ENCODE results near the gene C1QBP.

C1QBP gene

GRCh38 chr17:5480962-5481361, 42.0 kb upstream of the C1QBP start:
- POLR2A ChIA-PET = no interaction called here
- TF ChIP-seq, protein P1, sequence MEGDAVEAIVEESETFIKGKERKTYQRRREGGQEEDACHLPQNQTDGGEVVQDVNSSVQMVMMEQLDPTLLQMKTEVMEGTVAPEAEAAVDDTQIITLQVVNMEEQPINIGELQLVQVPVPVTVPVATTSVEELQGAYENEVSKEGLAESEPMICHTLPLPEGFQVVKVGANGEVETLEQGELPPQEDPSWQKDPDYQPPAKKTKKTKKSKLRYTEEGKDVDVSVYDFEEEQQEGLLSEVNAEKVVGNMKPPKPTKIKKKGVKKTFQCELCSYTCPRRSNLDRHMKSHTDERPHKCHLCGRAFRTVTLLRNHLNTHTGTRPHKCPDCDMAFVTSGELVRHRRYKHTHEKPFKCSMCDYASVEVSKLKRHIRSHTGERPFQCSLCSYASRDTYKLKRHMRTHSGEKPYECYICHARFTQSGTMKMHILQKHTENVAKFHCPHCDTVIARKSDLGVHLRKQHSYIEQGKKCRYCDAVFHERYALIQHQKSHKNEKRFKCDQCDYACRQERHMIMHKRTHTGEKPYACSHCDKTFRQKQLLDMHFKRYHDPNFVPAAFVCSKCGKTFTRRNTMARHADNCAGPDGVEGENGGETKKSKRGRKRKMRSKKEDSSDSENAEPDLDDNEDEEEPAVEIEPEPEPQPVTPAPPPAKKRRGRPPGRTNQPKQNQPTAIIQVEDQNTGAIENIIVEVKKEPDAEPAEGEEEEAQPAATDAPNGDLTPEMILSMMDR (IDR thresholded peaks at IDR 0.05; ENCODE audit: insufficient read depth, low read length, missing control alignments) = no peak
- no peak overlapping the region for H3K4me3 ChIP-seq (ENCODE audit: low read depth, low read length)
- CTCF ChIA-PET = interaction anchor here (1.0 kb wide), 1 partner anchor 10 kb away, joined by 3 read pairs; no protein-coding TSS in a partner anchor
- no peak for DNase-seq (ENCODE audit: low read depth, low spot score)

DNA sequence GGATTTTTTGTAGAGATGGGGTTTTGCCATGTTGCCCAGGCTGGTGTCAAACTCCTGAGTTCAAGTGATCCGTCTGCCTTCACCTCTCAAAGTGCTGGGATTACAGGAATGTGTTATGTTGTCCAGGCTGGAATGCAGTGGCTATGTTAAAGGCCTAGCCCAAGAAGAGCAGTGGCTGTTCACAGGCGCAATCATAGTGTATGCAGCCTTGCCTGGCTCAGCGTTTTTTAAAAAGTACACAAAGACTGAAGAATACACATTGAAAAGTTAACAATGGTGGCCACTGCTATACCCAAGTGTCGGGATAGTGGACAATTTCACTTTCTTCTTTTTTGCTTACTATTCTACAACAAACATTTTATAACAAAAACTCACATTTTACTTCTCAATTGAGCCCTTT, 40.0 kb upstream of the C1QBP start:
- ChIA-PET POLR2A (no interaction called here), CTCF (no interaction called here)
- TF ChIP-seq, protein P1 (IDR thresholded peaks at IDR 0.05; ENCODE audit: insufficient read depth, low read length, missing control alignments) = no peak
- DNase-seq (ENCODE audit: low read depth, low spot score) = no peak
- H3K4me3 ChIP-seq (ENCODE audit: low read depth, low read length) = no peak overlapping the region

GRCh38 chr17:5473906-5474305, 35.0 kb upstream of the C1QBP start:
- TF ChIP-seq, protein P1 (IDR thresholded peaks at IDR 0.05; ENCODE audit: insufficient read depth, low read length, missing control alignments) = no peak
- H3K4me3 ChIP-seq (ENCODE audit: low read depth, low read length) = no peak overlapping the region
- ChIA-PET CTCF (interaction anchor here (1.2 to 2.8 kb wide), 3 partner anchors 10 to 35 kb away, joined by 3 to 11 read pairs (median 8); partner anchors contain the start of gene C1QBP), POLR2A (no interaction called here)
- DNase-seq (ENCODE audit: low read depth, low spot score) = no peak

DNA sequence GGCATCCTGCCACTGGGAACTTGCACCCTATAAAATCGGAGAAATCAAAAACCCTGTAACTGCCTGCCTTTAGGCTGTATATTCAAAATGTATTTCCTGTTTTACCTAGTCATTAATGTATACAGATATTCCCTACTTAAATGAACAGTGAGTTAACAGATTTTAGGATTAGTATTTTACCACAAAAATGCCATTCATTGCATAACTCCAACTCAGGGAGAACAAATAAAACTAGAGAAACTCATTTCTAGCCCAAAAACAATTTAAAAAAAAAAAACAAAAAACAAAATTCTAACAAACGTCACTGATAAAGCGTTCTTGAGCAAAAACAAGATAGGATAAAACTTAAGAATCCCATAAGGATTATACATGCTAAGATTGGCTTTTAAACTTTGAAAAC, 33.6 kb upstream of the C1QBP start:
- ChIA-PET POLR2A (no interaction called here), CTCF (interaction anchor here (2.8 kb wide), 1 partner anchor 12 kb away, joined by 11 read pairs; no protein-coding TSS in a partner anchor)
- no peak overlapping the region for H3K4me3 ChIP-seq (ENCODE audit: low read depth, low read length)
- TF ChIP-seq, protein P1 (IDR thresholded peaks at IDR 0.05; ENCODE audit: insufficient read depth, low read length, missing control alignments) = no peak
- no peak for DNase-seq (ENCODE audit: low read depth, low spot score)

DNA sequence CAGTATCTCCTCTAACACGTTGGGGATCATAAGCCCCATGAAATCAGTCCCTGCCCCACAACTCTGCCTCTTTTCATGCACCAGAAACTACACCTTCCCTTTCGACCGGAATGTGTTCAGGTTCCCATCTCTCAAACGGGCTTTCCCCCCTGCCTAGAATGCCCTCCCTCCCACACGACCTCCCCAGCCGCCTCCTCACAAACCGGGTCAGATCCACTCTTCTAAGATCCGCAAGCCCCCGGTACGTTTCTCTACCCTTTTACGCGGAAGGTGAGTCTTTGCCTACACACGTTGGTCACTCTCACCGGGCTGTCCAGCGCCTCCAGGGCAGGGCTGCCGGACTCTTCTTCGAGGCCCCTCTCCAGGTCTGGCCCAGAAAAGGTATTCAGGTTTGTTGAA, 29.1 kb upstream of the C1QBP start:
- POLR2A ChIA-PET = interaction anchor here (0.7 to 1.2 kb wide), 3 partner anchors 18 to 87 kb away, joined by 3 to 5 read pairs (median 3); partner anchors contain the start of genes C1QBP, DERL2 and MIS12
- CTCF ChIA-PET = interaction anchor here (13.4 kb wide), 1 partner anchor 29 kb away, joined by 126 read pairs; the partner anchor contains the start of gene C1QBP
- TF ChIP-seq, protein P1 (IDR thresholded peaks at IDR 0.05; ENCODE audit: insufficient read depth, low read length, missing control alignments) = no peak
- peak overlapping the region; percentile 90 for H3K4me3 ChIP-seq (ENCODE audit: low read depth, low read length)
- no peak for DNase-seq (ENCODE audit: low read depth, low spot score)

DNA sequence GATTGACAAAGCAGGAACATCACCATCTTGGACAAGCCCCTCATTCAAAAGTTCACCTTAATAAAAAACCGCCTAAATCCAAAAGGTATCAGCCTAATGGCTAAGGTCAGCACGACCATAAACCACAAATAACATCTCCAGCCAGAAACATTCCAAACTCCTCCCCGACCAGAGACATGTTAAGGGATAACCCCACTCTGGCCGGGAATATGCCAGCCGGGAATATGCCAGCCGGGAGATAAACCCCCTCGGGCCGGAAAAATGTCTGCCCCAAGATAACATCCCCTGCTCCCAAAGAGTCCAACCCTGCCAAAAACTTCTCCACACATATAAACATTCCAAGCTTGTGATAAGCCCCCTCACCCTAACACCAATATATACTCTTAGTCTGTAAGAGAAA, 28.5 kb upstream of the C1QBP start:
- TF ChIP-seq, protein P1 (IDR thresholded peaks at IDR 0.05; ENCODE audit: insufficient read depth, low read length, missing control alignments) = no peak
- CTCF ChIA-PET = interaction anchor here (13.4 kb wide), 1 partner anchor 28 kb away, joined by 126 read pairs; the partner anchor contains the start of gene C1QBP
- peak overlapping the region; percentile 90 for H3K4me3 ChIP-seq (ENCODE audit: low read depth, low read length)
- POLR2A ChIA-PET = no interaction called here
- no peak for DNase-seq (ENCODE audit: low read depth, low spot score)
